Activated CD8-positive, alpha-beta memory T cell treated with anti-CD3 and anti-CD28 coated beads, Interleukin-2, amount 50 U/mL, for 4 hours (primary cell): ENCODE measurements around the gene LHFPL6.

Experiments
- DNase-seq: peaks from one replicate; pipeline ENCODE4 v3.0.0-alpha.2; 2020

Gene LHFPL6

GRCh38 chr13:39588384-39588783 lies 14.6 kb downstream of the LHFPL6 start:
- DNase-seq, result no peak

DNA sequence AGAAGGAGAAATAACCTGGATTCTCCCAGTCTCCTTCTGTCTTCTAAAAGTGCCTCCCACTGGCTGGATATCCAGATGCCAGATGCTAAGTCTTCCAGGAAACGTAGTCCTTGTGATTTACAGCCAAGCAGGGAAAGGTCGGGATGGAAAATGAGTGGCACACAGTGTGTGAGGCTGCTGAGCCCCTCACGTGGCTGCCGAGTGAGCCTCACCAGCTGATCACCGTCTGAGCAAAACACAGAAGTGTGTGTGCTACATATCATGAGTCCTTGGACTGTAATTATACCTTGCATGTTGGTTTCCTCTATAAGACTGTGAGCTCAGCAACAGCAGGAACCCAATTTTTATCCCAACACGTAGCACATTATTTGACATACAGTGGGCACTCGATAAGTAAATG lies 15.1 kb downstream of the LHFPL6 start:
- no peak for DNase-seq

DNA sequence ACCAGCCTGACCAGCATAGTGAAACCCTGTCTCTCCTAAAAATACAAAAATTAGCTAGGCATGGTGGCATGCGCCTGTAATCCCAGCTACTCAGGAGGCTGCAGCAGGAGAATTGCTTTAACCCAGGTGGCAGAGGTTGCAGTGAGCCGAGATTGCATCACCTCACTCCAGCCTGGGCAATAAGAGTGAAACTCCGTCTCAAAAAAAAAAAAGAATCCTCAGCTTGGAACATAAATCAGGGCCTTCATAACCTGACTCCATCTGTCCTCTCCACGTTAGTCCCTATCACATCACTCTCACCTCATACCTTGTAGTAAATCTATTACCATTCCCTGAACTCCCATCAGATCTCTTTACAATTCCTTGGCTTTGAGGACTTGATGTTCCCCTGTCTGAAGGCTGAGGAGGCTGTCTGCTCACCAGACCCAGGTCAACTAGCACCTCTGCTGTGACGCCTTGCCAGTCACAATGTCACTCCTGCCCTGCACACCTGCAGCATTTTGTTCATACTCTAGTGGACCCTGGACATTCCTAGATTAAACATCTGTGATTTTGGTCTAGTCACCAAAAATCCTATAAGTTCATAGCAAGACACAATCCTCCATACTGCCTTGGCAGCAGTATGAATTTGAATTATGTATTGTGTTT lies 15.9 kb downstream of the LHFPL6 start:
- DNase-seq, result no peak

GRCh38 chr13:39586151-39586550 lies 16.8 kb downstream of the LHFPL6 start:
- no peak for DNase-seq

- no peak for DNase-seq
Measured at GRCh38 chr13:39585219-39585618, 17.8 kb downstream of the LHFPL6 start.

DNA sequence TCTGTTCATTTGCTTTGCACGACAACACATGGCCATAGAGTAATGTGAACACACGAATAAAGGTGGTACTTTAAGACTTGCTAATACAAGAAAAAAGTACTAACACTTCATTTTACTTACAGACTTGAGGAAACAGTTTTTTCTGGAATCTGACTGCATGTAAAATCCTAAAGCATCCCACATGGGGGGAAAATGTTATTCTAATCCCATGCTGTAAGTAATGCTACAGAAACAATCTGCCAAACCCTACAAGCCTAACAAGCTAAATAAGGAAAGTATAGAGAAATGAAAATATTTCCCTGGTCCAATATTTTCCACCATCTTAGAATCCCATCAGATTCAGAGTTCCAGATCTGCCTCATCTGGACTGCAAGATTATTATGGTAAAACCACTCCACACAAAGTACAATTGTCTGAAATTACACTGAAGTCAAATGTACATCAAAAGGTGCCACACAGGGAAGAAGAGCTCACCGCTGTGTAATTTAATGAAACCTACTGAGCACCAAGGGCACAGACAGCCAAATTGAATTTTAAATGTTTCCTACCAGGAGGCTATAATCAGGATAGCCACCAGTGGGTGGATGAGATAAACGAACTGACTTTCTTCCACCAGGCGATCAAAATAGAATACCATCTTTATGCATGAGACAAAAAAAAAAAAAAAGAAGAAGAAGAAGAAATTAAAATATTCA lies 22.0 kb downstream of the LHFPL6 start:
- DNase-seq, result no peak

- no peak for DNase-seq
Measured at GRCh38 chr13:39578821-39579291, 24.1 kb downstream of the LHFPL6 start.

DNA sequence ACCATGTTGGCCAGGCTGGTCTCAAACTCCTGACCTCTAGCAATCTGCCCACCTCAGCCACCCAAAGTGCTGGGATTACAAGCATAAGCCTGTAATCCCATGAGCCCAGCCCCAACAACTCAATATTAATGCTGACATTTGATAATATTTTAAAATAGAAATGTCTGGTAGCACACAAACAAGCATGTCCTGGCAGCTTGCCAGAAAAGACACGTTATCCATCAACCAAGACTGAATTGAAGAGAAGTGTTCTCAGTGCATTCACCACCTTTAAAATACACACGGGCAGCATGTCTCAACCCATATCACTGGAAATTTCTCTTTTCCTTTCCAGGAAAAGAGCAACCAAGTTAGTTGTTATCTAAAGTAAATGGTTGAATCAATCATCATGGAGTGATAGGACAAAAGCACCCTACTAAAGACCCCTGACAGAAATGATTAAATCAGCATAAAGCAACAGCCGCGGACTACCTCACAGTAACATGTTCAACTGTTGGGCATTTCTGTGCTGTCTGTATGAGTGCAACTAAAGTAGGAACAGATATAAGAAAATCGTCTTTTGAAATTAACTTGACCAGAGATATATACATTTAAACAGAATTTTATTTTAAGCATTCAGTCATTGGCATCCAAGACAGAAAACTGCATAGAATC lies 25.0 kb downstream of the LHFPL6 start:
- DNase-seq, result no peak

GRCh38 chr13:39577203-39577602 lies 25.8 kb downstream of the LHFPL6 start:
- DNase-seq, result no peak

DNA sequence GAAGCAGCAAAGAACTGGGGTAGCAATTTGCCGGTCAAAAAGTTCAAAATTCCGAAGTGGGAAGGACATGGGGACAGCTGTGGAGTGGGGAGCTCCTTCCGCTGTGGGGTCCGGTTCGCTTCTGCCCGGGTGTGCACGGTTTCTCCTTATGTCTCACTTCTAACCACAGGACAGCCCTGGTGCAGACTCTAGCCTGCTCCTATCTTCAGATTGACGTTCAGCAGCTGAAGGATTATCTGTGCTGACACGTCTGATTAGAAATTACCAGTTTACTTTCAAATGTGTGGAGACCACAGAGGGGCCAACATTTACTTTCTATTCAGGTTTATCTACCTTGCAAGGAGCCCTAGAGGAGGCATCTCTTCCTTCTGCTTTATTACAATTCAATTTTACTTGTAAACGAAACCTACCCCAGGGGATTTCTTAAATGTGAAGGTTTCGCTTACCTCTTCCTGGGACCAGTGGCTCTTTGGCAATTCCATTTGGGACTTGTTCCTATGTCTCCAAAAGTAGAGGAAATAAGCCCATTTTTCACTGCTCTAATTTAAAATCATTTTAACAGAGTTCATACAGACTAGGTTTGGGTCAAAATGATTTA lies 27.3 kb downstream of the LHFPL6 start:
- no peak for DNase-seq

DNA sequence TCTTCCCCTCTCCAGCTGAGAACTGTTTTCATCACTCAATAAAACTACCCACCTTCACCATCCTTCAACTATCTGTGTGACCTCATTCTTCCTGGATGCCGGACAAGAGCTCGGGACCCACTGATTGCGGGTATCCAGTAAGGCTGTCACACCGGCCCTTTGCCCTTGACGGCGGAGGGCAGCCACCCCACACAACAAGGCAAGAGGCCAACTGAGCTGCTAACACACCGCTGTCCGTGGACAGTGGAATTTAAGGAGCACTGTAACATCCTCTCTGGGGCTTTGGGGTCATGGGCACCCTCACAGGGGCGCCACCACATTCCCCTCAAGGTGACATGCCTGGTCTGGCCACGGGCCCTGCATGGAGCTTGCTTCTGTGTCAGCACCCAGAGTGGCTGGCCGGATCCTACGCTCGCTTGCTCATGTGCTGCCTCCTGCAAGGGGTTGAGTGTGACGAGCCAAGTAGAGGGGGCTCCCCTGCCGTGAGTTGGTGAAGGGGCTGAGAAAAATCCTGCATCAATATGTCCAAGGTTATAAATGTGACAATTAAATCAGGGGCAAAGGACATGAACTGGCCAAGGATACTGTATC lies 31.4 kb downstream of the LHFPL6 start:
- no peak for DNase-seq

DNA sequence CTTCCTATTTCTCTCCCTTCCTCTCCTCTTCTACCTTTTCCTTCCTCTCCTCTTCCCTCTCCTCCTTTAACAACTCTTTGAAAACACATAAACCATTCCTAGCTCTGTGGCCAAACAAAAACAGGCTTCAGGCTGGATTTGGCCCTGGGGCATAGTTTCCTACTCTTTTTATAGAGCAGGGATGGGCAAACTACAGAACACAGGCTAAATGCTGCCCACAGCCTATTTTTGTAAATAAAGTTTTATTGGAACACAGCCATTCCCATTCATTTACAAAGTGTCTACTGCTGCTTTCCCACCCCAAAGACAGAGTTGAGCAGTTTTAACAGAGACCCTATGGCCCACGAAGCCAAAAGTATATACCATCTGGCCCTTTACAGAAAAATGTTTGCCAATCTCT lies 35.4 kb downstream of the LHFPL6 start:
- no peak for DNase-seq

DNA sequence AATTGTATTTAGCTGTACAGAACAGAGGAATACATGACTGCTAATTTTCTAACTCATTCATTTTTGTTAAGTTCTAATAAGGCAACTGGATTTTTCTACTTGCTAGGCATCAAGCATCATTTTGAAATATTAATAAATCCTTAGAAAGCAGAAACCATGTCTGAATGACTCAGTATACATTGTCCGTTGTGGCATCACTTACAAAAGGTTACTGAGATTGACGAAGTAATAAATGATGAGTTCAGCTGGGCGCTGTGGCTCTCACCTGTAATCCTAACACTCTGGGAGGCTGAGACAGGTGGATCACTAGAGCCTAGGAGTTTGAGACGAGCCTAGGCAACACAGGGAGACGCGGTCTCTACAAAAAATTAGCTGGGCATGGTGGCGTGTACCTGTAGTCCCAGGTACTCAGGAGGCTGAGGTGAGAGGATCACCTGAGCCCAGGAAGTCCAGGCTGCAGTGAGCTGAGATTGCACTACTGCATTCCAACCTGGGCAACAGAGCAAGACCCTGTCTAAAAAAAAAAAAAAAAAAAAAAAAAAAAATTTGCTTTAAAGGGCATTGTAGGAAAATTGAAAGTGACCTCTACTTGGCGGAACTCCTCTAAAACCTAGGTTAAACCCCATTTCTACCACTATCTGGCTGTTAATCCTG lies 36.6 kb downstream of the LHFPL6 start:
- no peak for DNase-seq

GRCh38 chr13:39565036-39565949 lies 37.7 kb downstream of the LHFPL6 start:
- no peak for DNase-seq

- no peak for DNase-seq
Measured at GRCh38 chr13:39563470-39563735, 39.6 kb downstream of the LHFPL6 start.

DNA sequence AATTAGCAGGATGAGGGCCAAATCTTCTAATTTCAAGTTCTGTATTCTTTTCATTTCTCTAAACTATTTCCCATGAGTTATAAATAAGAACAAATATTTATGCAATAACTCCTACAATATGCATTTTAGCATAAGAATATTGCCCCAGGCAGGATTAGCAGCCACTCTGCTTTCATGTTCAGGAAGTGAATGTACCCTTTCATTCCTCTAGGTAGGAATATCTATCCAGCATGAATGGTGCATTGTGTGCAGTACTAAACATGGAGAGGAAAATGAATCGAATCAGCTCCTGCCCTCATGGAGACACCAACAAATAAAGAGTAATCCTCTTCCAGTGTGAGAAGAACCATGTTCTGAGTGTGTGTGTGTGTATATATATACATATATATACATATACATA lies 41.0 kb downstream of the LHFPL6 start:
- DNase-seq, result no peak

DNA sequence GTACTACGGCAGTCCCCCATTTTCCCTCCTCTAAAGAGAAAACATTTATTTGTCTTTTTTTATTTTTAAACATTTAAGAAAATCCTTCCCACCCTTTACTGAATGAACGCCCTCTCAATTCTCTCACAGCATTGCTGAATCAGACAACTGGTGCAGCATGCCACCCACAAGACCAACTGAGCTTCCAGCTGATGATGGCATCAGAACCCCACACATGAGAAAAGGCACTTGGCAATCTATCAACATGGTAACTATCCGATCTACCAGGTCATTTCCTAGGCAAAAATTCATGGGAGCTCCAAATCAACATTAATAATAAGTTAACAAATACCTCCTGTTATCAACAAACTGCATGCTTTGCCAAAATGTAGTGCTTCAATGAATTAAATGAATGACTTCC lies 43.1 kb downstream of the LHFPL6 start:
- DNase-seq, result no peak

- DNase-seq, result no peak
Measured at GRCh38 chr13:39557285-39557955, 45.6 kb downstream of the LHFPL6 start.

DNA sequence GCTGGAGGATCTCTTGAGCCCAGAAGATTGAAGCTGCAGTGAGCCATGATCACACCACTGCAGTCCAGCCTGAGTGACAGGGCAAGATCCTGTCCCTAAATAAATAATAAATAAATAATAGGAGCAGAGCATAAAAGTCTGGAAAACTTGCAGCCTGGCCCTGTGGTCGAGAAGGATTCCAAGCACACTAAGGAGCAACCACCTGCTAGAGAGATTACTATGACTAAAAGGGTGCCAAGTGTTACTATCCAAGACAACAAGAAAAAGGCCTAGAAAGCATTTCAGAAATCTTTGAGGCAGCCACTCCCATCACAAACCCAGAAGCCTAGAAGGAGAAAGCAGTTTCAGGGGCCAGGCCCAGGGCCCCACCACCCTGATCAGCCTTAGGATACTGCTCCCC lies 46.1 kb downstream of the LHFPL6 start:
- no peak for DNase-seq

GRCh38 chr13:39554371-39554770 lies 48.6 kb downstream of the LHFPL6 start:
- no peak for DNase-seq

DNA sequence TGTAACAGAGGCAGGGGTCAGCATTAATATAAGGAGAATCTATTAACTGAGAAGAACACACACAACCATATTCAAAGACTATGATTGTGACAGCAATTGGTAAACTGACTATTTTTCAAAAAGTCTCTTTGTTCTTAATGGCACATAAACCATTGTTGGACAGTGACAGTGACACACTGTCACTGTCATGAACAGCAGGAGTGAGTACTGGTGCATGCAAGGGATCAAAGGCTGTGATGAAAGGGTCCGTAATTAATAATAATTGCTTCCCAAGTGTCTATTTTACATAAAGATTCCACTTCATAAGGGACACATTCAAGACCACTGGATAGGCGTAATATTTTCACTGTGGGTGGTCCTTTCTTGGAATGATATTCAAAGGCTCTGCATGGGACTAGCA lies 50.7 kb downstream of the LHFPL6 start:
- DNase-seq, result no peak

DNA sequence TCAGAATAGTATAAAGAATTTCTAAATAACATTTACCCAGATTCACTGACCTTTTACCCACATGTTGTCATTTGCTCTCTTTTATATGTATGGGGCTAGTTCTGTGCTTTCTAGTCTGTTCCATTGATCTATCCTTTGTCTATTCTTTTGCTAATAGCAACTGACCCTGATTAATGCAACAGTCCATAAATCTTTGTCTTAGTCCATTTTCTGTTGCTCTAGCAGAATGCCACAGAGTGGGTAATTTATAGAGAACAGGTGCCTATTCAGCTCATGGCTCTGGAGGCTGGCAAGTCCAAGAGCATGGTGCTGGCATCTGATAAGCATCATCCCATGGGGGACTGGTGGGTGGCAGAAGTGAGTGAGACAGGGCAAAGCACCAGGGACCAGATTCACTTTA lies 52.1 kb downstream of the LHFPL6 start:
- DNase-seq, result no peak
